ENCODE data around the gene EML4. TPM values are rescaled to one million over a fixed set of nuclear protein-coding genes. Genes with fewer than 3 reads are reported as not detected.

Gene EML4
- total RNA-seq, 1 donor from 2014 or later, result 33.7 TPM

DNA sequence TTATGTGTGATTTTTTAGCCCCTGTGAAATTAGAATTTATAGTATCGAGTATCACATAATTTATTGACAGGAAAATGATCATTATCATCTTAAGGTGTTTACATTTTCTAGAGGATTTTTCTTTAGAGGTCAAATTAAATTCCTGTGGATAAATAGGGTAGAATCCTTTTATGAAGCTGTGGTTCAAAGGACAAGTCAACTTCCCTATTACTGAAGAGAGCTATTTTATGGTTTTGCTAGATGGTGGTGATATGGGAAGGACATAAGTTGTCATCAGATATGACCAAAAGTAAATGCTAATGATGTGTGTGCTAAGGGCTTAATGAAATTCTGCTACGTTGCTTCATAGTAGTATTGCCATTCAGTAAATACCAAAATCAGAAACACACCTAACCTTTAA, 80.1 kb downstream of the EML4 start:
- no peak overlapping the region for H3K4me3 ChIP-seq (ENCODE audit: low read depth, low read length)
- DNase-seq (ENCODE audit: low read depth), result no peak
- no peak for TF ChIP-seq CTCF (conservative IDR thresholded peaks at IDR 0.05; ENCODE audit: low read depth, low read length)

GRCh38 chr2:42249887-42250286, 80.7 kb downstream of the EML4 start:
- no peak for TF ChIP-seq CTCF (conservative IDR thresholded peaks at IDR 0.05; ENCODE audit: low read depth, low read length)
- H3K4me3 ChIP-seq (ENCODE audit: low read depth, low read length), result no peak overlapping the region
- DNase-seq (ENCODE audit: low read depth), result no peak

GRCh38 chr2:42250925-42251324, 81.8 kb downstream of the EML4 start:
- no peak for TF ChIP-seq CTCF (conservative IDR thresholded peaks at IDR 0.05; ENCODE audit: low read depth, low read length)
- no peak for DNase-seq (ENCODE audit: low read depth)
- no peak overlapping the region for H3K4me3 ChIP-seq (ENCODE audit: low read depth, low read length)

DNA sequence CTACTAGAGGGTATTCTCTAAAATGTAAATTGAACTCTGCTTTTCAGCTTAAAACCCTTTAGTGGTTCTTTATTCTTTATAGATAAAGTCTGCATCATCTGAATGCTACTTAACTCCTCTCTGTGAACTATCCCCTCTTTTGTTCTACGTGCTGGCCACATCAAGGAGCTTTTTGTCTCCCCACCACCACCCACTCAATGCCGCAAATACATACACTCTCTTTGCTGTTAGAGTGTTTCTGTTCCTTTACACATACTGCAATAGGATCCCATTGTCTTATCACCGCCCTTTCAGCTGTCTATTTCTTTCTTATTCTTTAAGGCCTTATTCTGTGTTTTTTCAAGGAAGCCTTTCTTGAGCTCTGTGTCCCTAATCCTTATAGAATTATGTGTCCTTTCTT, 83.3 kb downstream of the EML4 start:
- TF ChIP-seq CTCF (conservative IDR thresholded peaks at IDR 0.05; ENCODE audit: low read depth, low read length), result no peak
- no peak overlapping the region for H3K4me3 ChIP-seq (ENCODE audit: low read depth, low read length)
- no peak for DNase-seq (ENCODE audit: low read depth)

DNA sequence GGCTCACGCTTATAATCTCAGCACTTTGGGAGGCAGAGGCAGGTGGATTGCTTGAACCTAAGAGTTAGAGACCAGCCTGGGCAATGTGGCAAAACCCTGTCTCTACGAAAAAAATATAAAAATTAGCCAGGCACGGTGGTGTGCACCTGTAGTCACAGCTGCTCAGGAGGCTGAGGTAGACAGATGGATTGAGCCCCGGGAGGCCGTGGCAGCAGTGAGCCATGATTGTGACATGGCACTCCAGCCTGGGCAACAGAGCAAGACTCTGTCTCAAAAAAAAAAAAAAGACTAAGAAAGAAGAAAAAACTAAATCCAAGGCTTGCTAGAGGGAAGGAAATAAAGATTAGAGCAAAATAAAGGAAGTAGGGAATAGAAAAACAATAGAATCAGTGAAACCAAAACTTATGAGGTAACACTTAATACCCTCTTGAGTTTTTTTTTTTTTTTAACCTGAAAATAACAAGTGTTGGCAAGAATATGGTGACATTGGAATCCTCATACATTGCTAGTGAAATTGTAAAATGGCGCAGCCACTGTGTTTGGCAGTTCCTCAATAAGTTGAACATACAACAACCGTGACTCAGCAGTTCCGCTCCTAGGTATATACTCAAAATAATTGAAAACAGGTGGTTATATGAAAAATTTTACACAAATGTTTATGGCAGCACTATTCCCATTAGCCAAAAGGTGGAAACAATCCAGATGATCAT, 85.2 kb downstream of the EML4 start:
- no peak for DNase-seq (ENCODE audit: low read depth)
- no peak for TF ChIP-seq CTCF (conservative IDR thresholded peaks at IDR 0.05; ENCODE audit: low read depth, low read length)
- no peak overlapping the region for H3K4me3 ChIP-seq (ENCODE audit: low read depth, low read length)

DNA sequence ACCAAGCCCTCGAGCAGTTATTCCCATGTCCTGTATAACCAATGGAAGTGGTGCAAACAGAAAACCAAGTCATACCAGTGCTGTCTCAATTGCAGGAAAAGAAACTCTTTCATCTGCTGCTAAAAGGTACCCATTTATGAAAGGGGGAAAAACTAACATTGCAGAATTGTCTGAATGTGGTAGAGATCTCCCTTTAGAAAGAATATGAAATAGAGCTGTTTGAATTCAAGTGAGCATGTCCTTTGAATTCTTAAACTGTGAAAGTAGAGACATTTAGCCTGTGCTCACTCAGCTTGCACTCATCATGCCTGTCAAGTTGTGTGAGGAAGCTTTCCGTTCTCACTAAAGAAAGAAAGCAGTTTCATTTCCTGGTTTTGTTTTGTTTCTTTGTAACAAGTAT, 87.4 kb downstream of the EML4 start:
- no peak for DNase-seq (ENCODE audit: low read depth)
- TF ChIP-seq CTCF (conservative IDR thresholded peaks at IDR 0.05; ENCODE audit: low read depth, low read length), result no peak
- no peak overlapping the region for H3K4me3 ChIP-seq (ENCODE audit: low read depth, low read length)

- TF ChIP-seq CTCF (conservative IDR thresholded peaks at IDR 0.05; ENCODE audit: low read depth, low read length), result no peak
- DNase-seq (ENCODE audit: low read depth), result no peak
- no peak overlapping the region for H3K4me3 ChIP-seq (ENCODE audit: low read depth, low read length)
Measured at GRCh38 chr2:42261518-42262195, 92.5 kb downstream of the EML4 start.
